GM23338 (cell line): ENCODE data around the gene ABCF2. TPM values are rescaled to one million over a fixed set of nuclear protein-coding genes. Genes with fewer than 3 reads are reported as not detected.

Experiments used
- ATAC-seq: fragments of 200-7000 bp; cut with Tn5 transposase; 3 replicates; pipeline ENCODE4 v1.9.1; 2020
- DNase-seq: peaks from one replicate; pipeline ENCODE4 v3.0.0-alpha.2; 2015; ENCODE audit warnings: low spot score
- H2AFZ ChIP-seq: fragments of 200-600 bp; sonication (generic); 2 replicates; pipeline ENCODE4 v1.8.0; 2016; ENCODE audit warnings: antibody characterized with exemption, mild to moderate bottlenecking, moderate library complexity
- H3F3A ChIP-seq: fragments of 200-600 bp; sonication (generic); replicated peaks from 2 replicates; pipeline ENCODE4 v1.8.0; 2017; ENCODE audit warnings: antibody characterized with exemption, mixed run types, low read depth
- H3K27ac ChIP-seq: fragments of 200-600 bp; sonication (generic); 2 replicates; pipeline ENCODE4 v1.6.1; 2016; ENCODE audit warnings: low read depth
- H3K27me3 ChIP-seq: fragments of 200-600 bp; sonication (generic); 2 replicates; pipeline ENCODE4 v1.8.0; 2016; ENCODE audit warnings: mild to moderate bottlenecking, mixed run types, moderate library complexity; ENCODE audit not compliant: insufficient read depth
- H3K36me3 ChIP-seq: fragments of 200-600 bp; sonication (generic); 2 replicates; pipeline ENCODE4 v1.8.0; 2016; ENCODE audit warnings: mild to moderate bottlenecking; ENCODE audit not compliant: insufficient read depth
- H3K4me1 ChIP-seq: fragments of 200-600 bp; sonication (generic); 2 replicates; pipeline ENCODE4 v1.8.0; 2016; ENCODE audit warnings: mild to moderate bottlenecking, moderate library complexity; ENCODE audit not compliant: insufficient read depth
- H3K4me2 ChIP-seq: fragments of 200-600 bp; sonication (generic); 2 replicates; pipeline ENCODE4 v1.7.1; 2017; ENCODE audit warnings: mixed run types
- H3K4me3 ChIP-seq: fragments of 200-600 bp; sonication (generic); 2 replicates; pipeline ENCODE4 v1.6.1; 2016; ENCODE audit warnings: mixed run types
- H3K79me2 ChIP-seq: fragments of 200-600 bp; sonication (generic); replicated peaks from 2 replicates; pipeline ENCODE4 v1.8.0; 2017; ENCODE audit warnings: mild to moderate bottlenecking; ENCODE audit not compliant: insufficient read depth
- H3K9me2 ChIP-seq: fragments of 200-600 bp; sonication (generic); 2 replicates; pipeline ENCODE4 v1.8.0; 2017; ENCODE audit not compliant: insufficient read depth
- H4K20me1 ChIP-seq: fragments of 200-600 bp; sonication (generic); replicated peaks from 2 replicates; pipeline ENCODE4 v1.8.0; 2017; ENCODE audit warnings: mild to moderate bottlenecking; ENCODE audit not compliant: insufficient read depth
- H3K27ac Mint-ChIP-seq: 2 replicates; pipeline ENCODE4 v1.8.0; 2020; ENCODE audit warnings: inconsistent platforms, mild to moderate bottlenecking, moderate library complexity, mixed read lengths
- H3K27me3 Mint-ChIP-seq: 3 replicates; pipeline ENCODE4 v1.8.0; 2022; ENCODE audit warnings: low read depth, mild to moderate bottlenecking, moderate library complexity, mixed read lengths, inconsistent platforms; ENCODE audit not compliant: insufficient read depth, poor library complexity
- H3K36me3 Mint-ChIP-seq: 3 replicates; pipeline ENCODE4 v1.8.0; 2021; ENCODE audit warnings: low read depth, mild to moderate bottlenecking, inconsistent platforms, moderate library complexity, mixed read lengths
- H3K4me1 Mint-ChIP-seq: 3 replicates; pipeline ENCODE4 v1.8.0; 2020; ENCODE audit warnings: mild to moderate bottlenecking, inconsistent platforms, mixed read lengths
- H3K4me3 Mint-ChIP-seq: 3 replicates; pipeline ENCODE4 v1.8.0; 2021; ENCODE audit warnings: moderate library complexity, mild to moderate bottlenecking, inconsistent platforms, mixed read lengths
- H3K9me3 Mint-ChIP-seq: 3 replicates; pipeline ENCODE4 v1.8.0; 2020; ENCODE audit warnings: moderate library complexity, mild to moderate bottlenecking, inconsistent platforms, mixed read lengths
- CREB1 ChIP-seq: fragments of 250-450 bp; sonication (Bioruptor Pico); IDR thresholded peaks from 2 replicates; pipeline ENCODE4 v1.5.0; 2020; ENCODE audit warnings: low read depth, mild to moderate bottlenecking, moderate library complexity
- EZH2phosphoT487 ChIP-seq: fragments of 200-600 bp; sonication (generic); IDR thresholded peaks from one replicate; pipeline ENCODE4 v1.8.1; 2018; ENCODE audit warnings: antibody characterized with exemption; ENCODE audit not compliant: unreplicated experiment
- JUNB ChIP-seq: IDR thresholded peaks from one replicate; pipeline ENCODE4 v1.6.1; 2016; ENCODE audit warnings: antibody characterized with exemption; ENCODE audit not compliant: unreplicated experiment
- NANOG ChIP-seq: IDR thresholded peaks from 2 replicates; pipeline ENCODE4 v1.6.1; 2016; ENCODE audit warnings: antibody characterized with exemption, borderline replicate concordance
- POLR2AphosphoS5 ChIP-seq: IDR thresholded peaks from 2 replicates; pipeline ENCODE4 v1.6.1; 2016; ENCODE audit warnings: antibody characterized with exemption, low read depth
- REST ChIP-seq: IDR thresholded peaks from one replicate; pipeline ENCODE4 v1.6.1; 2018; ENCODE audit warnings: antibody characterized with exemption; ENCODE audit not compliant: unreplicated experiment
- STAT1 ChIP-seq: IDR thresholded peaks from one replicate; pipeline ENCODE4 v1.6.1; 2016; ENCODE audit warnings: antibody characterized with exemption; ENCODE audit not compliant: unreplicated experiment
- ZNF114 ChIP-seq: fragments of 250-450 bp; sonication (Bioruptor Pico); IDR thresholded peaks from 2 replicates; pipeline ENCODE4 v1.5.0; 2020; ENCODE audit warnings: mild to moderate bottlenecking, moderate library complexity
- ZNF331 ChIP-seq: fragments of 250-450 bp; sonication (Bioruptor Pico); IDR thresholded peaks from 2 replicates; pipeline ENCODE4 v1.5.0; 2020; ENCODE audit warnings: low read depth, mild to moderate bottlenecking, moderate library complexity
- polyA plus RNA-seq: library from polyadenylated mRNA; unstranded; fragments of >200 nt; fragmentation: Nextera tagmentation; extraction: Ambion mirVana; gene quantifications from 2 replicates; pipeline ENCODE4 v1.2.1, GENCODE V29; 2016
- total RNA-seq: library from RNA; depleted of rRNA; stranded (reverse); fragments of >200 nt; shearing (Covaris generic); gene quantifications from 2 replicates; pipeline ENCODE4 v1.2.3, GENCODE V29; 2014
- TF ChIP-seq, protein P1 (sequence below): fragments of 250-450 bp; sonication (Bioruptor Pico); IDR thresholded peaks from 2 replicates; pipeline ENCODE4 v1.5.0; 2020; ENCODE audit warnings: mild to moderate bottlenecking, moderate library complexity
- TF ChIP-seq, protein P2 (sequence below), 2 experiments: fragments of 200-600 bp in 1 of 2; sonication (generic) in 1 of 2; conservative IDR thresholded peaks; 2 replicates each; pipeline versions ENCODE4 v1.5.1 to v1.6.1; 2016 to 2017; ENCODE audit warnings: antibody characterized with exemption in 2 of 2, low read depth in 2 of 2, mild to moderate bottlenecking in 2 of 2, moderate library complexity in 1 of 2
- TF ChIP-seq, protein P3 (sequence below): IDR thresholded peaks from 2 replicates; pipeline ENCODE4 v1.6.1; 2016; ENCODE audit warnings: antibody characterized with exemption

ABCF2 gene
- total and polyA plus RNA-seq, 2 experiments from 2014 or later: 18.7 to 58.7 TPM

DNA sequence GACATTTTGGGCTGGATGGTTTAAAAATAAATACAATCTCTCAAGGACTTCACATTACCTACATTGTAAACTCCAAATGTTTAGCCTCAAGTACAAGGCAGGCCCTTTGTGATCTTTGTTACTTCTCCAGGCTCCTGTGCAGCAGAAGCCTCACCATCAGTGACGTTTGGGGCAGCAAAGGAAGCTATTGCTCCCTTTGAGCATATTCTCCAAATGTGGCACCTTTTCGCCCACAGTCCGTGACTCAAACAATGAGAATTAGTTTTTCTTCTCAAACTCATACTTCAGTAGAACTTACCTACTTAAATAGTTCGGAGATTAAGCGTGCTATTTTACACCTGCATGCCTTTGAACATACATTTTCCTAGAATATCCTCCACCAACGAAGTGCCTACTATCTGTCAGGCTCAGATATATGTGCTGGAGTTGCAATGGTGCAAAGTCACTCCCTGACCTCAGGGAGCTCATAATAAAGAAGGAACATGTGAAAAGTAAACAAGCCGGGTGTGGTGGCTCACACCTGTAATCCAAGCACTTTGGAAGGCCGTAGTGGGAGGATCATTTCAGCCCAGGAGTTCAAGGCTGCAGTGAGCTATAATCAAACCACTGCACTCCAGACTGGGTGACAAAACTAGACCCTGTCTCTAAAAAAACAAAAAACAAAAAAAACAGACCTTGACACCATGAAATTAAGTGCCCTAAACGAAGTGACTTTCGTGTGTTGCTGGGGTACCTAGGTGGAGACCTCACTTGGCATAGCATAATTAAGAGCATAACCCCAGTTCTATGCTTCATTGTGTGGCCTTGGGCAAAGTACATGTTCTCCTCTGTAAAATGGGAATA is 1.2 kb upstream of the ABCF2 start (continued):
- TF ChIP-seq, protein P1, sequence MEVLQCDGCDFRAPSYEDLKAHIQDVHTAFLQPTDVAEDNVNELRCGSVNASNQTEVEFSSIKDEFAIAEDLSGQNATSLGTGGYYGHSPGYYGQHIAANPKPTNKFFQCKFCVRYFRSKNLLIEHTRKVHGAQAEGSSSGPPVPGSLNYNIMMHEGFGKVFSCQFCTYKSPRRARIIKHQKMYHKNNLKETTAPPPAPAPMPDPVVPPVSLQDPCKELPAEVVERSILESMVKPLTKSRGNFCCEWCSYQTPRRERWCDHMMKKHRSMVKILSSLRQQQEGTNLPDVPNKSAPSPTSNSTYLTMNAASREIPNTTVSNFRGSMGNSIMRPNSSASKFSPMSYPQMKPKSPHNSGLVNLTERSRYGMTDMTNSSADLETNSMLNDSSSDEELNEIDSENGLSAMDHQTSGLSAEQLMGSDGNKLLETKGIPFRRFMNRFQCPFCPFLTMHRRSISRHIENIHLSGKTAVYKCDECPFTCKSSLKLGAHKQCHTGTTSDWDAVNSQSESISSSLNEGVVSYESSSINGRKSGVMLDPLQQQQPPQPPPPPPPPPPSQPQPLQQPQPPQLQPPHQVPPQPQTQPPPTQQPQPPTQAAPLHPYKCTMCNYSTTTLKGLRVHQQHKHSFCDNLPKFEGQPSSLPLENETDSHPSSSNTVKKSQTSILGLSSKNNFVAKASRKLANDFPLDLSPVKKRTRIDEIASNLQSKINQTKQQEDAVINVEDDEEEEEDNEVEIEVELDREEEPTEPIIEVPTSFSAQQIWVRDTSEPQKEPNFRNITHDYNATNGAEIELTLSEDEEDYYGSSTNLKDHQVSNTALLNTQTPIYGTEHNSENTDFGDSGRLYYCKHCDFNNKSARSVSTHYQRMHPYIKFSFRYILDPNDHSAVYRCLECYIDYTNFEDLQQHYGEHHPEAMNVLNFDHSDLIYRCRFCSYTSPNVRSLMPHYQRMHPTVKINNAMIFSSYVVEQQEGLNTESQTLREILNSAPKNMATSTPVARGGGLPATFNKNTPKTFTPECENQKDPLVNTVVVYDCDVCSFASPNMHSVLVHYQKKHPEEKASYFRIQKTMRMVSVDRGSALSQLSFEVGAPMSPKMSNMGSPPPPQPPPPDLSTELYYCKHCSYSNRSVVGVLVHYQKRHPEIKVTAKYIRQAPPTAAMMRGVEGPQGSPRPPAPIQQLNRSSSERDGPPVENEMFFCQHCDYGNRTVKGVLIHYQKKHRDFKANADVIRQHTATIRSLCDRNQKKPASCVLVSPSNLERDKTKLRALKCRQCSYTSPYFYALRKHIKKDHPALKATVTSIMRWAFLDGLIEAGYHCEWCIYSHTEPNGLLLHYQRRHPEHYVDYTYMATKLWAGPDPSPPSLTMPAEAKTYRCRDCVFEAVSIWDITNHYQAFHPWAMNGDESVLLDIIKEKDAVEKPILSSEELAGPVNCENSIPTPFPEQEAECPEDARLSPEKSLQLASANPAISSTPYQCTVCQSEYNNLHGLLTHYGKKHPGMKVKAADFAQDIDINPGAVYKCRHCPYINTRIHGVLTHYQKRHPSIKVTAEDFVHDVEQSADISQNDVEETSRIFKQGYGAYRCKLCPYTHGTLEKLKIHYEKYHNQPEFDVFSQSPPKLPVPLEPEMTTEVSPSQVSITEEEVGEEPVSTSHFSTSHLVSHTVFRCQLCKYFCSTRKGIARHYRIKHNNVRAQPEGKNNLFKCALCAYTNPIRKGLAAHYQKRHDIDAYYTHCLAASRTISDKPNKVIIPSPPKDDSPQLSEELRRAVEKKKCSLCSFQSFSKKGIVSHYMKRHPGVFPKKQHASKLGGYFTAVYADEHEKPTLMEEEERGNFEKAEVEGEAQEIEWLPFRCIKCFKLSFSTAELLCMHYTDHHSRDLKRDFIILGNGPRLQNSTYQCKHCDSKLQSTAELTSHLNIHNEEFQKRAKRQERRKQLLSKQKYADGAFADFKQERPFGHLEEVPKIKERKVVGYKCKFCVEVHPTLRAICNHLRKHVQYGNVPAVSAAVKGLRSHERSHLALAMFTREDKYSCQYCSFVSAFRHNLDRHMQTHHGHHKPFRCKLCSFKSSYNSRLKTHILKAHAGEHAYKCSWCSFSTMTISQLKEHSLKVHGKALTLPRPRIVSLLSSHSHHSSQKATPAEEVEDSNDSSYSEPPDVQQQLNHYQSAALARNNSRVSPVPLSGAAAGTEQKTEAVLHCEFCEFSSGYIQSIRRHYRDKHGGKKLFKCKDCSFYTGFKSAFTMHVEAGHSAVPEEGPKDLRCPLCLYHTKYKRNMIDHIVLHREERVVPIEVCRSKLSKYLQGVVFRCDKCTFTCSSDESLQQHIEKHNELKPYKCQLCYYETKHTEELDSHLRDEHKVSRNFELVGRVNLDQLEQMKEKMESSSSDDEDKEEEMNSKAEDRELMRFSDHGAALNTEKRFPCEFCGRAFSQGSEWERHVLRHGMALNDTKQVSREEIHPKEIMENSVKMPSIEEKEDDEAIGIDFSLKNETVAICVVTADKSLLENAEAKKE: no peak
- TF ChIP-seq, protein P2, sequence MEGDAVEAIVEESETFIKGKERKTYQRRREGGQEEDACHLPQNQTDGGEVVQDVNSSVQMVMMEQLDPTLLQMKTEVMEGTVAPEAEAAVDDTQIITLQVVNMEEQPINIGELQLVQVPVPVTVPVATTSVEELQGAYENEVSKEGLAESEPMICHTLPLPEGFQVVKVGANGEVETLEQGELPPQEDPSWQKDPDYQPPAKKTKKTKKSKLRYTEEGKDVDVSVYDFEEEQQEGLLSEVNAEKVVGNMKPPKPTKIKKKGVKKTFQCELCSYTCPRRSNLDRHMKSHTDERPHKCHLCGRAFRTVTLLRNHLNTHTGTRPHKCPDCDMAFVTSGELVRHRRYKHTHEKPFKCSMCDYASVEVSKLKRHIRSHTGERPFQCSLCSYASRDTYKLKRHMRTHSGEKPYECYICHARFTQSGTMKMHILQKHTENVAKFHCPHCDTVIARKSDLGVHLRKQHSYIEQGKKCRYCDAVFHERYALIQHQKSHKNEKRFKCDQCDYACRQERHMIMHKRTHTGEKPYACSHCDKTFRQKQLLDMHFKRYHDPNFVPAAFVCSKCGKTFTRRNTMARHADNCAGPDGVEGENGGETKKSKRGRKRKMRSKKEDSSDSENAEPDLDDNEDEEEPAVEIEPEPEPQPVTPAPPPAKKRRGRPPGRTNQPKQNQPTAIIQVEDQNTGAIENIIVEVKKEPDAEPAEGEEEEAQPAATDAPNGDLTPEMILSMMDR (conservative IDR thresholded peaks at IDR 0.05; ENCODE audit: low read depth in 2 of 2): no peak

- Histone ChIP-seq H3K9me2 (no peaks in the 10 kb centered on the region), H3K36me3 (peaks cover 21% of the 10 kb centered on the region), H3K4me2 (peak overlapping the region; percentile 91), H2AFZ (0 out of 2 replicates have a peak overlapping the region, but pooled peaks have one; percentile 44), H3K4me3 (peak overlapping the region; percentile 95), H3F3A (peaks cover 9% of the 10 kb centered on the region), H3K79me2 (peaks cover 17% of the 10 kb centered on the region), H3K4me1 (peaks cover 13% of the 10 kb centered on the region), H3K27ac (no peak overlapping the region), H4K20me1 (peaks cover 14% of the 10 kb centered on the region; the same call in 1 of the 2 replicates), H3K27me3 (no peaks in the 10 kb centered on the region)
- ATAC-seq: no peak
- DNase-seq: no peak
- Mint-ChIP-seq H3K27ac (peak overlapping the region; percentile 84), H3K9me3 (no peaks in the 10 kb centered on the region), H3K27me3 (peaks cover 11% of the 10 kb centered on the region), H3K4me3 (peak overlapping the region; percentile 98), H3K4me1 (peaks cover 24% of the 10 kb centered on the region), H3K36me3 (peaks cover 51% of the 10 kb centered on the region)
- TF ChIP-seq STAT1 (no peak), CREB1 (no peak), NANOG (no peak), EZH2phosphoT487 (no peak), ZNF114 (CRISPR knock-in tag) (no peak), POLR2AphosphoS5 (no peak), JUNB (no peak), ZNF331 (CRISPR knock-in tag) (no peak), REST (no peak)
- TF ChIP-seq, protein P3, sequence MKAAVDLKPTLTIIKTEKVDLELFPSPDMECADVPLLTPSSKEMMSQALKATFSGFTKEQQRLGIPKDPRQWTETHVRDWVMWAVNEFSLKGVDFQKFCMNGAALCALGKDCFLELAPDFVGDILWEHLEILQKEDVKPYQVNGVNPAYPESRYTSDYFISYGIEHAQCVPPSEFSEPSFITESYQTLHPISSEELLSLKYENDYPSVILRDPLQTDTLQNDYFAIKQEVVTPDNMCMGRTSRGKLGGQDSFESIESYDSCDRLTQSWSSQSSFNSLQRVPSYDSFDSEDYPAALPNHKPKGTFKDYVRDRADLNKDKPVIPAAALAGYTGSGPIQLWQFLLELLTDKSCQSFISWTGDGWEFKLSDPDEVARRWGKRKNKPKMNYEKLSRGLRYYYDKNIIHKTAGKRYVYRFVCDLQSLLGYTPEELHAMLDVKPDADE: no peak
These were observed 488 bp downstream of the ABCF2 start for GRCh38 chr7:151226560-151226874.
